Right cardiac atrium (tissue), 5 donors: ENCODE measurements around the gene MUC6. TPM values are rescaled to one million over a fixed set of nuclear protein-coding genes. Genes with fewer than 3 reads are reported as not detected.

ENCODE experiments used
- ATAC-seq, 2 donors: fragments of 200-7000 bp; cut with Tn5 transposase; one replicate each; pipeline versions ENCODE4 v1.8.0 to v1.9.1; 2020; ENCODE audit warnings: moderate library complexity in 2 of 2, mild to moderate bottlenecking in 1 of 2
- DNase-seq, 3 donors: peaks; one replicate each; pipeline ENCODE4 v3.0.0-alpha.2; 2020
- H3K27ac ChIP-seq: one replicate; pipeline ENCODE4 v1.5.1; 2013; ENCODE audit warnings: mild to moderate bottlenecking, low read length, control low read depth, moderate library complexity
- H3K27me3 ChIP-seq: one replicate; pipeline ENCODE4 v1.6.1; 2013; ENCODE audit not compliant: control insufficient read depth, insufficient read depth
- H3K4me1 ChIP-seq: one replicate; pipeline ENCODE4 v1.6.1; 2013; ENCODE audit warnings: low read length; ENCODE audit not compliant: control insufficient read depth, insufficient read depth
- H3K4me3 ChIP-seq: one replicate; pipeline ENCODE4 v1.5.1; 2013; ENCODE audit warnings: low read length, control low read depth
- H3K9me3 ChIP-seq: one replicate; pipeline ENCODE4 v1.6.1; 2013; ENCODE audit warnings: low read length; ENCODE audit not compliant: control insufficient read depth
- WGBS: extraction: QIAGEN DNeasy Blood & Tissue Kit; methylation state at CpG from one replicate; pipeline ENCODE4 v1.1.7; 2013; 5-methylcytosine and 5-hydroxymethylcytosine counted together
- intact Hi-C, 4 donors: fragments of 100-400 bp; cut with DNase I; formaldehyde crosslinking; loops; one replicate each; pipeline versions ENCODE4 v1.11.0 to v1.14.0; 2022 to 2023
- polyA plus RNA-seq: library from polyadenylated mRNA; stranded (reverse); fragments of 200-250 nt; gene quantifications from one replicate; pipeline ENCODE4 v1.2.3, GENCODE V29; 2013
- total RNA-seq, 4 donors: library from RNA; stranded (reverse); fragmentation: NEBNext Ultra II Directional; extraction: Animal tissue kit (Norgen Biotek cat#: 25700); gene quantifications; one replicate each; pipeline ENCODE4 v1.2.1, GENCODE V29; 2021
- donor health status: healthy with polysubstance abuse.
- donor health status: DM: no; HTN: yes; CAD: no.
- donor health status: DM: no; HTN: no; CAD: no.
- donor health status: DM: no; HTN: yes; CAD: no; lungs with severe emphysema.
- donor health status: DM: yes; HTN: yes; CAD: no.

Gene MUC6
- total and polyA plus RNA-seq, 5 donors: 0.05 TPM; not detected in 4

GRCh38 chr11:1026641-1027482 is 9.7 kb downstream of the MUC6 start:
- no peak for ATAC-seq
- intact Hi-C loops: no loop called here
- WGBS: 88% methylated on average over 46 of the region's 46 CpGs

GRCh38 chr11:1026163-1026450 is 10.4 kb downstream of the MUC6 start:
- ATAC-seq: no peak
- no peaks in the 10 kb centered on the region for H3K27me3 ChIP-seq
- 84% methylated on average over 14 of the region's 14 CpGs for WGBS
- H3K27ac ChIP-seq: no peak overlapping the region
- intact Hi-C loops: no loop called here
- H3K4me1 ChIP-seq: no peaks in the 10 kb centered on the region
- DNase-seq: peak in 1 of 3 donors; percentile 55
- H3K9me3 ChIP-seq: no peaks in the 10 kb centered on the region
- H3K4me3 ChIP-seq: no peak overlapping the region

More at GRCh38 chr11:1026641-1027482, 9.7 kb downstream of the MUC6 start:
- no peaks in the 10 kb centered on the region for H3K27me3 ChIP-seq
- no peak overlapping the region for H3K4me3 ChIP-seq
- no peaks in the 10 kb centered on the region for H3K9me3 ChIP-seq
- DNase-seq: peak in 2 of 3 donors; percentile 46 to 50
- no peak overlapping the region for H3K27ac ChIP-seq
- no peaks in the 10 kb centered on the region for H3K4me1 ChIP-seq

DNA sequence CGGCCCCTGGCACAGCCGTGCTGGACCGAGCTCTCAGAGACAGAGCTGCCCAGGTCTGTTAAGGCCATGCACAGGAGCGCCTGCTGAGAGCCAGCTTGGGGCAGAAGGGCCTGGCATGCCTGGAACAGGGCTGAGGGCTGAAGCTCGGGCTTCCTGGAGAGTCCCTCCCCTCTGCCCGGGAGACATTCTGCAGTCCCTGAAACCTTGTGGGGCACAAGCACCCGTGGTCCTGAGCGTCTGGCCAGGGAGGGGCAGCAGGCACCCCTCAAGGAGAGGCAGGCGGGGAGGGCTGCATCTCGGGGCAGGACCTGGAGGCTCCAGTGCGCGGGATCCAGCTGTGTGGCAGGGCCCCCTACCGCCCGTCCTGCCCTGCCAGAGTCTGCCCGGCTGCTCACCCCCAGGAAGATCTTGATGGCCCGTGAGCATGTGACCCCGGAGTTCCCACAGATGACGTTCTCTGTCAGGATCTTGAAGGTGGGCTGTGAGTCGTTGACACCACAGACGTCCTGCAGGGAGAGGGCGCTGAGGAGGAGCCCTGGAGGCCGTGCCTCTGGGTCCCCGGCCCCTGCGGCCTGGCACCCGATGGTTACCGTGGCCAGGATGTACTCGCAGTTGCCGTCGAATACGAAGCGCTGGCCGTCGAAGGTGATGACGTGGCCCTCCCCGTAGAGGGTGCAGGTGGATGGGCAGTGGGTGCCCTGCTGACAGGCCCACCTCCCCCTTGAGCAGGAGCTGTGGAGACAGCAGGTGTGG is 10.9 kb downstream of the MUC6 start:
- no peak overlapping the region for H3K27ac ChIP-seq
- H3K4me1 ChIP-seq: no peaks in the 10 kb centered on the region
- H3K4me3 ChIP-seq: no peak overlapping the region
- no peaks in the 10 kb centered on the region for H3K9me3 ChIP-seq
- intact Hi-C loops: no loop called here
- DNase-seq (peak in 2 of 3 donors; percentile 43 to 51), ATAC-seq (no peak)
- H3K27me3 ChIP-seq: no peaks in the 10 kb centered on the region
- WGBS: 71% methylated on average over 35 of the region's 35 CpGs

DNA sequence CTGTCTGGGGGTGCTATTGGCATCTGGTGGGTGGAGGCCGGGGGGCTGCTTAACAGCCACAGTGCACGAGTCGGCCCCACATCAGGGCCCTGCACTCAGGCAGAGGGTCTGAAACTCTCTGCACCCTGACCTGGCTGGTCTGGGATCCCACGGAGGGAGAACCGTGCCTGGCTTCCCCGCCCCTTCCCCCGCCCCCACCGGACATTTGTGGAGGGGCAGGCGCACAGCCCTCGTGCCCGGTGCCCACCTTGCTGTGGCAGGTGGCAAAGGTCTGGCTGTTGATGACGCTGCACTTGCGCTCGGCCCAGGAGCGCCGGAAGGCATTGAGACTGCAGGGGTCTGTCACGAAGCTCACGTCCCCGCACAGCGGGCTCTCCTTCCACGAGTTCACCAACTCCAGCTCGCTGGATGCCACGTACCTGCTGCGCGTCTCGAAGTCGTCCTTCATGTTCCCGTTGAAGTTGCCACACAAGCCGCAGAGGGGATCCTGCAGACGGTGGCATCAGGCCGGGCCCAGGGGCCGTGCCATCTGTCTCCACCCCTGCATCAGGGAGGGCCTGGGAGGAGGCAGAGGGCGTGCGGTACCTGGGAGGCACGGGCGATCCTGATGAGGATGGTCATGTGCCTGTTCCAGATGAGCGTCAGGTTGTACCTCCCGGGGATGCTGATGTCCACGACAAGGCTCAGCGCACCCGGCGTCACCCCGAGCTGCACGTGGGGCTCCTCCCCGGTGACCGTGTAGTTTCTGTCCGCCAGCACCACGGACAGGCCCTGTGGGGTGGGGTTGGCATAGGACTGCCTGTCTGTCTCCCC is 11.7 kb downstream of the MUC6 start:
- H3K27ac ChIP-seq: no peak overlapping the region
- no peaks in the 10 kb centered on the region for H3K27me3 ChIP-seq
- DNase-seq (peak in 2 of 3 donors; percentile 46 to 52), ATAC-seq (no peak)
- 87% methylated on average over 48 of the region's 48 CpGs for WGBS
- H3K4me3 ChIP-seq: no peak overlapping the region
- H3K4me1 ChIP-seq: no peaks in the 10 kb centered on the region
- intact Hi-C loops: no loop called here
- no peaks in the 10 kb centered on the region for H3K9me3 ChIP-seq

- H3K4me1 ChIP-seq: no peaks in the 10 kb centered on the region
- no peaks in the 10 kb centered on the region for H3K27me3 ChIP-seq
- ATAC-seq (no peak), DNase-seq (peak in 2 of 3 donors; percentile 49 to 63)
- H3K4me3 ChIP-seq: no peak overlapping the region
- H3K9me3 ChIP-seq: no peaks in the 10 kb centered on the region
- 95% methylated on average over 50 of the region's 50 CpGs for whole genome bisulfite sequencing
- intact Hi-C loops: no loop called here
- H3K27ac ChIP-seq: no peak overlapping the region
These were observed 12.5 kb downstream of the MUC6 start for GRCh38 chr11:1023811-1024596.

GRCh38 chr11:1022908-1023810 is 13.4 kb downstream of the MUC6 start:
- intact Hi-C loops: no loop called here
- no peak overlapping the region for H3K27ac ChIP-seq
- no peaks in the 10 kb centered on the region for H3K4me1 ChIP-seq
- H3K4me3 ChIP-seq: no peak overlapping the region
- no peak for ATAC-seq
- WGBS: 92% methylated on average over 28 of the region's 28 CpGs
- no peaks in the 10 kb centered on the region for H3K27me3 ChIP-seq
- peak in 2 of 3 donors; percentile 16 to 34 for DNase-seq
- H3K9me3 ChIP-seq: no peaks in the 10 kb centered on the region

DNA sequence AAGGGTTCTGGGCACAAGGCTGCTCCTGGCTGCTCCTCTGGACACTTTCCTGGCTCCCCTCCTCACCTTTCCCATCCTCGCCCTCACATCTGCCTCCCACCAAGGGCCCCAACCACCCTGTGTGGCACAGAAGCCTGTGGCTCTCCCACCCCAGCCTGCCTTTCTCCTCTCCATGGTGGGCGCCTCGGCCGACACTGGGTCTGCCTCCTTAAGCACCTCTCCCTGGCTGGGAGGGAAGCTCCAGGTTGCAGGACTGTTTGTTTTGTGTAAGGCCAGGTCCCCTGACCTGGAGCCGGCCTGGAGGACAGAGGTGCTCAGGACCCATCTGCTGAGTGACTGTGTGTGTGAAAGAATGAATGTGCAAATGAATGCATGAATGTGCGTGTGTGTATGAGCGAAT is 14.1 kb downstream of the MUC6 start:
- WGBS: 94% methylated on average over 7 of the region's 7 CpGs
- no peaks in the 10 kb centered on the region for H3K27me3 ChIP-seq
- DNase-seq: peak in 1 of 3 donors; percentile 46
- H3K4me3 ChIP-seq: no peak overlapping the region
- H3K4me1 ChIP-seq: no peaks in the 10 kb centered on the region
- H3K27ac ChIP-seq: no peak overlapping the region
- ATAC-seq: no peak
- H3K9me3 ChIP-seq: no peaks in the 10 kb centered on the region
- intact Hi-C loops: no loop called here

DNA sequence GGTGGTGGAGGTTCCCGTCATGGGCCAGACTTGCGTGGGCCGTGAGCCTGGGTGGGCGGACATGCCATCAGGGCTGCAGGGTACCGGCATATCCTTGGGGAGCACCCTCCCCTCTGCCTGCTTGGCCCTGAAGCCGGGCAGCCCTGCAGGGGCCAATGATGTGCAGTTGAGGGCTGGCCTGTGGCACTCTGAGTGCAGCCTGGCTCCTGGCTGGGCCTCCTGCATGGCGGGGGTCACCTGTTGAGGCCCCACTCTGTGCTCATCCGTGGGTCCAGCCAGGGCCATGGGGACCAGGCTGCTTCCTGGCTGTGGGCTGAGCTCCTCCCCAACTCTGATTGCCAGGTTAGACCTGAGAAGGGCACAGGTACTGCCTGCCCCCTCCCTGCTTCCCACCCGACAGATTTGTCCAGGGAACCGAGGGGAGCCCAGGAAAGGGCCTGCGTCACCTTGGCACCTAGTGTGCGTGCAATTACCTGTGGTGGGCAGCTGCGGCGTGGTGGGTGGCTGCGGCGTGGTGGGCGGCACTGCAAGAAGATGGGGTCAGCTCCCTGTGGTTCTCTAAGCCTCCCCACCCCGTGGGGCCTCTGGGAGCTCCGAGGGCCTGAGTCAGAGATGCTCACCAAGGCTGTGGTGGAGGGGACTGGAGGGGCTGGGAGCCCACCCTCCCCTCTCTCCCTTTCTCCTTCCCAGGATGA is 16.2 kb downstream of the MUC6 start:
- no peak for ATAC-seq
- peak in 2 of 3 donors; percentile 26 to 31 for DNase-seq
- no peaks in the 10 kb centered on the region for H3K4me1 ChIP-seq
- H3K27me3 ChIP-seq: no peaks in the 10 kb centered on the region
- H3K4me3 ChIP-seq: no peak overlapping the region
- H3K27ac ChIP-seq: no peak overlapping the region
- intact Hi-C loops: no loop called here
- H3K9me3 ChIP-seq: no peaks in the 10 kb centered on the region
- 93% methylated on average over 19 of the region's 19 CpGs for WGBS

DNA sequence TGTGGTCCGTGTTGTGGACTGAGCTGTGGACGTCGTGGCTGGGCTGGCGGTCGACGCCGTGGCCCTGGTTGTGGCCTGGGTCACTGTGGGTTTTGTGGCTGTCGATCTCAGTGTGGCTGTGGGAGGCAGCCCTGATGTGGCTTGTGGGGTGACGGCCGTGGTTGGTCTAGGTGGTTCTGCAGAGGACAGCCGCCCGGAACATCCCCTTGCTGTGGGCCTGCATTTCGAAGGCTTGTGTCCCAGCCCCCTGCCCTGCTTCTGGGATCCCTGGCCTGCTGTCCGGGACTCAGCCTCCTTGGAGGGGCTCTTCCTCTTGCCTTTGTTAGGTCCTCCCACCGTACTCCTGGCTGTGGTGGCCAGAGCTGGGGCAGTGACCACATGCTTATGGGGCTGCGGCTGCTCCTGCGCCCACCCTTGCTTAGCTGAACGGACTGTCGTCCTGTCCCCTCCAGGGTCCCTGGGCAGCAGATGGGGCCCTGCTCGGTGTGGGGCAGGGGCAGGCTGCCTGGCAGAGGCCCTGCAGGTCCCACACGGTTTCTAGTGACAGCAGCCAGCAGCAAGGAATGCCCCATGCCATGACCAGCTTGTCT is 17.1 kb downstream of the MUC6 start:
- Histone ChIP-seq H3K27ac (no peak overlapping the region), H3K9me3 (no peaks in the 10 kb centered on the region), H3K27me3 (no peaks in the 10 kb centered on the region), H3K4me3 (no peak overlapping the region), H3K4me1 (no peaks in the 10 kb centered on the region)
- 86% methylated on average over 21 of the region's 21 CpGs for WGBS
- ATAC-seq (no peak), DNase-seq (peak in 1 of 3 donors; percentile 37)
- intact Hi-C loops: no loop called here
